ENCODE data around the gene PYDC2. TPM values are rescaled to one million over a fixed set of nuclear protein-coding genes. Genes with fewer than 3 reads are reported as not detected.

The PYDC2 gene
- total and polyA plus RNA-seq, 2 of the 8 experiments (the other 6 are each of a cell fraction or from before 2014, with no cell fraction given), result not detected

- no peak overlapping the region for H2BK12ac ChIP-seq (ENCODE audit: low read depth, low read length)
- H3K9me3 ChIP-seq (ENCODE audit: insufficient read depth in 2 of 2, low read depth in 1 of 2, low read length in 1 of 2), result no peaks in the 10 kb centered on the region
- DNase-seq (ENCODE audit: low read depth in 1 of 2, low spot score in 2 of 2), result peak in 1 of 2 experiments; percentile 52
- H3K4me1 ChIP-seq (replicated peaks in 1 of 4; ENCODE audit: control insufficient read depth in 3 of 4, insufficient read depth in 4 of 4, low read length in 3 of 4), result peaks cover 0 to 3% (median 0%) of the 10 kb centered on the region in 4 experiments; a peak in 1 of 7 replicates
- no peak overlapping the region for H3K4me2 ChIP-seq (ENCODE audit: insufficient read depth in 1 of 2, low read depth in 2 of 2, low read length in 2 of 2)
- no peak overlapping the region for H3K4ac ChIP-seq (replicated peaks; ENCODE audit: insufficient read length, low read depth, low read length)
- H2BK5ac ChIP-seq (ENCODE audit: low read depth, low read length), result no peak overlapping the region
- no peak overlapping the region for H3K56ac ChIP-seq (replicated peaks; ENCODE audit: insufficient read length, low read depth, low read length)
- H4K91ac ChIP-seq (replicated peaks; ENCODE audit: insufficient read length, low read length), result no peak overlapping the region
- no peaks in the 10 kb centered on the region for H3K79me1 ChIP-seq (ENCODE audit: low read depth, low read length)
- H3K27ac ChIP-seq (ENCODE audit: low read depth, low read length), result no peak overlapping the region
- no peaks in the 10 kb centered on the region for H4K20me1 ChIP-seq (replicated peaks in 1 of 2; ENCODE audit: control insufficient read depth in 1 of 2, insufficient read depth in 2 of 2, low read length in 2 of 2)
- ChIA-PET CTCF (ENCODE audit: partially characterized antibody) (interaction anchor here (0.6 to 1.7 kb wide), 5 partner anchors 14 to 945 kb away, joined by 3 to 4 read pairs (median 3); no protein-coding TSS in a partner anchor), POLR2A (ENCODE audit: partially characterized antibody) (interaction anchor here (0.6 kb wide), 1 partner anchor 686 kb away, joined by 3 read pairs; no protein-coding TSS in a partner anchor)
- H3K4me3 ChIP-seq (ENCODE audit: extremely low read depth in 1 of 4, insufficient read depth in 2 of 4, low read depth in 3 of 4, low read length in 4 of 4), result no peak overlapping the region
- no peak overlapping the region for H3K14ac ChIP-seq (ENCODE audit: insufficient read length)
- H3K79me2 ChIP-seq (ENCODE audit: control insufficient read depth in 1 of 2, insufficient read depth in 2 of 2, low read length in 2 of 2), result no peaks in the 10 kb centered on the region
- H2BK120ac ChIP-seq (replicated peaks; ENCODE audit: low read depth, low read length), result no peak overlapping the region
- H2AFZ ChIP-seq (ENCODE audit: low read length), result peak overlapping the region; percentile 81; the same call in 1 of the 2 replicates
- H3K18ac ChIP-seq (ENCODE audit: extremely low read depth, low read length), result no peak overlapping the region; the same call in 1 of the 2 replicates
- no peak overlapping the region for H3K23ac ChIP-seq (ENCODE audit: insufficient read length)
- no peak overlapping the region for H2BK20ac ChIP-seq (ENCODE audit: low read length)
- peak overlapping the region; percentile 92; the same call in 1 of the 2 replicates for H4K8ac ChIP-seq (ENCODE audit: extremely low read depth, insufficient read depth, low read length)
- no peaks in the 10 kb centered on the region for H3K23me2 ChIP-seq (ENCODE audit: low read depth, low read length)
- H2BK15ac ChIP-seq (ENCODE audit: low read length), result no peak overlapping the region
- no peak for FAIRE-seq
- no peak overlapping the region for H2AK5ac ChIP-seq (ENCODE audit: low read depth, low read length)
- H4K5ac ChIP-seq (ENCODE audit: insufficient read length, low read depth, low read length), result no peak overlapping the region
- TF ChIP-seq MAFK (IDR thresholded peaks at IDR 0.05; ENCODE audit: low read depth, low read length) (no peak), EGR1 (IDR thresholded peaks at IDR 0.05; ENCODE audit: borderline replicate concordance, low read depth, low read length) (0 out of 2 replicates have a peak, but pooled peaks have one; percentile 10), HDAC2 (IDR thresholded peaks at IDR 0.05; ENCODE audit: borderline replicate concordance in 1 of 2, low read depth in 2 of 2, low read length in 2 of 2) (no peak), RXRA (IDR thresholded peaks at IDR 0.05; ENCODE audit: insufficient read depth, low read depth, low read length) (no peak)
- H3K27me3 ChIP-seq (replicated peaks in 1 of 4; ENCODE audit: control insufficient read depth in 3 of 4, extremely low read depth in 1 of 4, insufficient read depth in 3 of 4, low read length in 3 of 4), result no peaks in the 10 kb centered on the region
- 83% methylated on average over 20 of the region's 20 CpGs; no CpG with 5 or more reads in 1 of the 2 experiments for WGBS, 2 experiments (ENCODE audit: extremely low coverage in 1 of 2, insufficient coverage in 1 of 2, insufficient read length in 1 of 2, insufficient replicate concordance in 2 of 2, low coverage in 1 of 2, low lambda C conversion rate in 2 of 2, missing lambda C conversion rate in 1 of 2)
- no peak overlapping the region for H3K9ac ChIP-seq (replicated peaks in 1 of 4; ENCODE audit: extremely low read depth in 1 of 4, low read depth in 3 of 4, low read length in 3 of 4)
- no peaks in the 10 kb centered on the region for H3K36me3 ChIP-seq (ENCODE audit: control insufficient read depth in 2 of 4, insufficient read depth in 4 of 4, low read length in 3 of 4)
These were observed 38.5 kb downstream of the PYDC2 start for GRCh38 chr3:191499307-191500080.

Measured in H1 (cell line).